GM19023 (cell line): ENCODE results near the gene ZNF408.

ENCODE experiments used
- ATAC-seq: cut with Tn5 transposase; IDR thresholded peaks from one replicate; pipeline ENCODE4 v1.9.1; 2021; ENCODE audit warnings: mild to moderate bottlenecking, moderate library complexity; ENCODE audit not compliant: unreplicated experiment

Gene ZNF408

GRCh38 chr11:46725338-46726205 is 24.7 kb downstream of the ZNF408 start:
- no peak for ATAC-seq

GRCh38 chr11:46726206-46726862 is 25.5 kb downstream of the ZNF408 start:
- ATAC-seq: no peak

GRCh38 chr11:46727952-46728658 is 27.3 kb downstream of the ZNF408 start:
- no peak for ATAC-seq

- ATAC-seq: no peak
Measured at GRCh38 chr11:46728659-46729040, 27.8 kb downstream of the ZNF408 start.

GRCh38 chr11:46729110-46730027 is 28.5 kb downstream of the ZNF408 start:
- ATAC-seq: no peak

- no peak for ATAC-seq
Measured at GRCh38 chr11:46731545-46731944, 30.7 kb downstream of the ZNF408 start.

GRCh38 chr11:46733234-46733633 is 32.4 kb downstream of the ZNF408 start:
- no peak for ATAC-seq

GRCh38 chr11:46736146-46736545 is 35.3 kb downstream of the ZNF408 start:
- no peak for ATAC-seq

GRCh38 chr11:46736615-46737014 is 35.8 kb downstream of the ZNF408 start:
- no peak for ATAC-seq

GRCh38 chr11:46737699-46738098 is 36.9 kb downstream of the ZNF408 start:
- no peak for ATAC-seq

- no peak for ATAC-seq
Measured at GRCh38 chr11:46738887-46739286, 38.1 kb downstream of the ZNF408 start.

- ATAC-seq: no peak
Measured at GRCh38 chr11:46741600-46742484, 41.0 kb downstream of the ZNF408 start.

GRCh38 chr11:46743043-46743442 is 42.2 kb downstream of the ZNF408 start:
- no peak for ATAC-seq

GRCh38 chr11:46743693-46744339 is 43.0 kb downstream of the ZNF408 start:
- ATAC-seq: no peak

GRCh38 chr11:46745328-46745727 is 44.5 kb downstream of the ZNF408 start:
- ATAC-seq: no peak

- no peak for ATAC-seq
Measured at GRCh38 chr11:46745995-46746394, 45.2 kb downstream of the ZNF408 start.

GRCh38 chr11:46747150-46747549 is 46.3 kb downstream of the ZNF408 start:
- ATAC-seq: no peak
